CD4-positive, alpha-beta T cell treated with Interleukin-6 for 4 hours (primary cell): ENCODE measurements around the gene DCUN1D2.
"Not testable (repeated sequence)": the region's sequence is repeated elsewhere in the genome, so short reads cannot be mapped to it uniquely, and the experiment has no call there.

Source experiments
- DNase-seq: peaks from one replicate; pipeline ENCODE4 v3.0.0-alpha.2; 2020; ENCODE audit warnings: mixed read lengths

The DCUN1D2 gene

GRCh38 chr13:113489171-113489548 lies 1.4 kb downstream of the DCUN1D2 start:
- no peak for DNase-seq

GRCh38 chr13:113488283-113488682 lies 2.2 kb downstream of the DCUN1D2 start:
- DNase-seq: no peak

- DNase-seq: no peak
These were observed 3.8 kb downstream of the DCUN1D2 start for GRCh38 chr13:113486698-113487097.

- no peak for DNase-seq
These were observed 5.0 kb downstream of the DCUN1D2 start for GRCh38 chr13:113485545-113485944.

GRCh38 chr13:113483504-113484293 lies 6.8 kb downstream of the DCUN1D2 start:
- no peak for DNase-seq

- DNase-seq: no peak
These were observed 7.4 kb downstream of the DCUN1D2 start for GRCh38 chr13:113483081-113483480.

GRCh38 chr13:113479179-113479578 lies 11.3 kb downstream of the DCUN1D2 start:
- no peak for DNase-seq

GRCh38 chr13:113477724-113478123 lies 12.8 kb downstream of the DCUN1D2 start:
- DNase-seq: no peak

GRCh38 chr13:113476811-113477210 lies 13.7 kb downstream of the DCUN1D2 start:
- DNase-seq: no peak

- DNase-seq: no peak
These were observed 14.6 kb downstream of the DCUN1D2 start for GRCh38 chr13:113475911-113476310.

- no peak for DNase-seq
These were observed 15.2 kb downstream of the DCUN1D2 start for GRCh38 chr13:113475280-113475679.

GRCh38 chr13:113474179-113474578 lies 16.3 kb downstream of the DCUN1D2 start:
- no peak for DNase-seq

GRCh38 chr13:113472355-113473025 lies 18.0 kb downstream of the DCUN1D2 start:
- no peak for DNase-seq

- DNase-seq: no peak
These were observed 18.7 kb downstream of the DCUN1D2 start for GRCh38 chr13:113471844-113472243.

- not testable (repeated sequence) for DNase-seq
These were observed 19.8 kb downstream of the DCUN1D2 start for GRCh38 chr13:113470635-113471163.

- no peak for DNase-seq
These were observed 20.4 kb downstream of the DCUN1D2 start for GRCh38 chr13:113470073-113470472.

- DNase-seq: no peak
These were observed 20.9 kb downstream of the DCUN1D2 start for GRCh38 chr13:113469582-113469981.

- DNase-seq: no peak
These were observed 21.9 kb downstream of the DCUN1D2 start for GRCh38 chr13:113468472-113469201.

GRCh38 chr13:113468029-113468428 lies 22.5 kb downstream of the DCUN1D2 start:
- DNase-seq: no peak

GRCh38 chr13:113466383-113466782 lies 24.1 kb downstream of the DCUN1D2 start:
- no peak for DNase-seq

GRCh38 chr13:113465300-113465699 lies 25.2 kb downstream of the DCUN1D2 start:
- no peak for DNase-seq

- no peak for DNase-seq
These were observed 26.0 kb downstream of the DCUN1D2 start for GRCh38 chr13:113464476-113464875.

GRCh38 chr13:113461022-113461751 lies 29.3 kb downstream of the DCUN1D2 start:
- DNase-seq: no peak
